ENCODE data around the gene CDC40. TPM values are rescaled to one million over a fixed set of nuclear protein-coding genes. Genes with fewer than 3 reads are reported as not detected.

Gene CDC40
- total RNA-seq, 2 donors from 2014 or later = 9.2 to 14.3 TPM

DNA sequence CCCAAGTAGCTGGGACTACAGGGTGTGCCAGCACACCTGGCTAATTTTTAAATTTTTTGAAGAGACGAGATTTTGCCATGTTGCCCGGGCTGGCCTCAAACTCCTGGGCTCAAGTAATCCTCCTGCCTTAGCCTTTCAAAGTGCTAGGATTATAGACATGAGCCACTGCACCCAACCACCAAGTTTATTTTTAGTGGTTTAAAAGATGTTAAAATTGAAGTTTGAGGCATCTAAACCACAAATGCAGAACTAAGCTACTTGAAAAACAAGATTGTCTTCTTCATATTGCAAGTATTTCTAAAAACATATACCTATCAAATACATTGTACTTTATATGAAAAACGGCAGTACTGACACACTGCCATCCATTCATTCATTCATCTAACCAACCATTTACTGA lies 32.4 kb upstream of the CDC40 start:
- DNase-seq = no peak
- intact Hi-C loops (cut with DNase I) = no loop called here
- no peaks in the 10 kb centered on the region for H3K9me3 ChIP-seq
- no peaks in the 10 kb centered on the region for H3K27me3 ChIP-seq
- ATAC-seq = no peak
- 72 to 76% methylated on average over 3 of the region's 3 CpGs for WGBS, 2 donors
- TF ChIP-seq, protein P1, sequence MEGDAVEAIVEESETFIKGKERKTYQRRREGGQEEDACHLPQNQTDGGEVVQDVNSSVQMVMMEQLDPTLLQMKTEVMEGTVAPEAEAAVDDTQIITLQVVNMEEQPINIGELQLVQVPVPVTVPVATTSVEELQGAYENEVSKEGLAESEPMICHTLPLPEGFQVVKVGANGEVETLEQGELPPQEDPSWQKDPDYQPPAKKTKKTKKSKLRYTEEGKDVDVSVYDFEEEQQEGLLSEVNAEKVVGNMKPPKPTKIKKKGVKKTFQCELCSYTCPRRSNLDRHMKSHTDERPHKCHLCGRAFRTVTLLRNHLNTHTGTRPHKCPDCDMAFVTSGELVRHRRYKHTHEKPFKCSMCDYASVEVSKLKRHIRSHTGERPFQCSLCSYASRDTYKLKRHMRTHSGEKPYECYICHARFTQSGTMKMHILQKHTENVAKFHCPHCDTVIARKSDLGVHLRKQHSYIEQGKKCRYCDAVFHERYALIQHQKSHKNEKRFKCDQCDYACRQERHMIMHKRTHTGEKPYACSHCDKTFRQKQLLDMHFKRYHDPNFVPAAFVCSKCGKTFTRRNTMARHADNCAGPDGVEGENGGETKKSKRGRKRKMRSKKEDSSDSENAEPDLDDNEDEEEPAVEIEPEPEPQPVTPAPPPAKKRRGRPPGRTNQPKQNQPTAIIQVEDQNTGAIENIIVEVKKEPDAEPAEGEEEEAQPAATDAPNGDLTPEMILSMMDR (IDR thresholded peaks at IDR 0.05) = no peak
- no peak for TF ChIP-seq POLR2A (IDR thresholded peaks at IDR 0.05)
- H3K27ac ChIP-seq = no peak overlapping the region
- H3K36me3 ChIP-seq (replicated peaks in 1 of 2; ENCODE audit: insufficient read depth in 1 of 2, low read depth in 2 of 2) = no peaks in the 10 kb centered on the region
- H3K4me3 ChIP-seq = no peak overlapping the region
- no peaks in the 10 kb centered on the region for H3K4me1 ChIP-seq

GRCh38 chr6:110158479-110158878 lies 21.7 kb upstream of the CDC40 start:
- no peaks in the 10 kb centered on the region for H3K4me1 ChIP-seq
- TF ChIP-seq POLR2A (IDR thresholded peaks at IDR 0.05) = no peak
- TF ChIP-seq, protein P1 (IDR thresholded peaks at IDR 0.05) = no peak
- no peaks in the 10 kb centered on the region for H3K36me3 ChIP-seq (replicated peaks in 1 of 2; ENCODE audit: insufficient read depth in 1 of 2, low read depth in 2 of 2)
- H3K27ac ChIP-seq = no peak overlapping the region
- intact Hi-C loops (cut with DNase I) = no loop called here
- H3K9me3 ChIP-seq = no peaks in the 10 kb centered on the region
- no peak overlapping the region for H3K4me3 ChIP-seq
- DNase-seq (no peak), ATAC-seq (no peak)
- no peaks in the 10 kb centered on the region for H3K27me3 ChIP-seq
- WGBS, 2 donors = 86 to 89% methylated on average over 1 of the region's 1 CpG

GRCh38 chr6:110170081-110170480 lies 10.1 kb upstream of the CDC40 start:
- Histone ChIP-seq H3K36me3 (replicated peaks in 1 of 2; ENCODE audit: insufficient read depth in 1 of 2, low read depth in 2 of 2) (no peaks in the 10 kb centered on the region), H3K4me3 (no peak overlapping the region), H3K27ac (no peak overlapping the region), H3K27me3 (no peaks in the 10 kb centered on the region), H3K9me3 (no peaks in the 10 kb centered on the region), H3K4me1 (no peaks in the 10 kb centered on the region)
- ATAC-seq (no peak), DNase-seq (no peak)
- no peak for TF ChIP-seq POLR2A (IDR thresholded peaks at IDR 0.05)
- TF ChIP-seq, protein P1 (IDR thresholded peaks at IDR 0.05) = no peak
- intact Hi-C loops (cut with DNase I) = loop anchor here (10.0 kb wide), 1 partner anchor 225 kb away; no protein-coding TSS in a partner anchor
- WGBS, 2 donors = 82 to 89% methylated on average over 2 of the region's 2 CpGs

- no peaks in the 10 kb centered on the region for H3K36me3 ChIP-seq (replicated peaks in 1 of 2; ENCODE audit: insufficient read depth in 1 of 2, low read depth in 2 of 2)
- no peaks in the 10 kb centered on the region for H3K4me1 ChIP-seq
- TF ChIP-seq POLR2A (IDR thresholded peaks at IDR 0.05) = no peak
- TF ChIP-seq, protein P1 (IDR thresholded peaks at IDR 0.05) = no peak
- no peak overlapping the region for H3K27ac ChIP-seq
- DNase-seq = no peak
- WGBS, 2 donors = 73 to 77% methylated on average over 4 of the region's 4 CpGs
- no peaks in the 10 kb centered on the region for H3K27me3 ChIP-seq
- H3K4me3 ChIP-seq = no peak overlapping the region
- no peak for ATAC-seq
- intact Hi-C loops (cut with DNase I) = loop anchor here (10.0 kb wide), 1 partner anchor 221 kb away; no protein-coding TSS in a partner anchor
- H3K9me3 ChIP-seq = no peaks in the 10 kb centered on the region
Measured at GRCh38 chr6:110173506-110174132, 6.6 kb upstream of the CDC40 start.
